ENCODE measurements around the gene BANK1.

DNA sequence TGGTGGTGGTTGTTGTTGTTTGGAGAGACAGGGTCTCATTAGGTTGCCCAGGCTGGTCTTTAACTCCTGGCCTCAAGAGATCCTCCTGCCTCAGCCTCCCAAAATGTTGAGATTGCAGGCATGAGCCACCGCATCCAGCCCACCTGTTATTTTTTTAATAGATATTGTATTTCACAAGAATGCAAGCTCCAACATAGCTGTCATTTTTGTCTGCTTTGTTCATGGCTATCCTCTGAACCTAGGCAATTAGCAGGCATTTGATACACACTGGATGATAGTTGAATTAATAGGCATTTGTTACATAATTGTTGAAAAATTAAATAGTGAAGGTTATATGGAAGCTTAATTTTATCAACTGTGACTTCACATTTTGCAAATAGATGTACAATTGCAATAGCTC, 64.7 kb downstream of the BANK1 start:
- TF ChIP-seq, protein P1, sequence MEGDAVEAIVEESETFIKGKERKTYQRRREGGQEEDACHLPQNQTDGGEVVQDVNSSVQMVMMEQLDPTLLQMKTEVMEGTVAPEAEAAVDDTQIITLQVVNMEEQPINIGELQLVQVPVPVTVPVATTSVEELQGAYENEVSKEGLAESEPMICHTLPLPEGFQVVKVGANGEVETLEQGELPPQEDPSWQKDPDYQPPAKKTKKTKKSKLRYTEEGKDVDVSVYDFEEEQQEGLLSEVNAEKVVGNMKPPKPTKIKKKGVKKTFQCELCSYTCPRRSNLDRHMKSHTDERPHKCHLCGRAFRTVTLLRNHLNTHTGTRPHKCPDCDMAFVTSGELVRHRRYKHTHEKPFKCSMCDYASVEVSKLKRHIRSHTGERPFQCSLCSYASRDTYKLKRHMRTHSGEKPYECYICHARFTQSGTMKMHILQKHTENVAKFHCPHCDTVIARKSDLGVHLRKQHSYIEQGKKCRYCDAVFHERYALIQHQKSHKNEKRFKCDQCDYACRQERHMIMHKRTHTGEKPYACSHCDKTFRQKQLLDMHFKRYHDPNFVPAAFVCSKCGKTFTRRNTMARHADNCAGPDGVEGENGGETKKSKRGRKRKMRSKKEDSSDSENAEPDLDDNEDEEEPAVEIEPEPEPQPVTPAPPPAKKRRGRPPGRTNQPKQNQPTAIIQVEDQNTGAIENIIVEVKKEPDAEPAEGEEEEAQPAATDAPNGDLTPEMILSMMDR (conservative IDR thresholded peaks at IDR 0.05 in 1 of 2, IDR thresholded peaks at IDR 0.05 in 1 of 2; ENCODE audit: low read depth in 1 of 2, low read length in 2 of 2), result no peak
- TF ChIP-seq EZH2 (IDR thresholded peaks at IDR 0.05; ENCODE audit: low read length, missing control alignments), result no peak

Data from fibroblast of lung (primary cell).